ENCODE measurements around the gene CAMTA1.

CAMTA1 gene

DNA sequence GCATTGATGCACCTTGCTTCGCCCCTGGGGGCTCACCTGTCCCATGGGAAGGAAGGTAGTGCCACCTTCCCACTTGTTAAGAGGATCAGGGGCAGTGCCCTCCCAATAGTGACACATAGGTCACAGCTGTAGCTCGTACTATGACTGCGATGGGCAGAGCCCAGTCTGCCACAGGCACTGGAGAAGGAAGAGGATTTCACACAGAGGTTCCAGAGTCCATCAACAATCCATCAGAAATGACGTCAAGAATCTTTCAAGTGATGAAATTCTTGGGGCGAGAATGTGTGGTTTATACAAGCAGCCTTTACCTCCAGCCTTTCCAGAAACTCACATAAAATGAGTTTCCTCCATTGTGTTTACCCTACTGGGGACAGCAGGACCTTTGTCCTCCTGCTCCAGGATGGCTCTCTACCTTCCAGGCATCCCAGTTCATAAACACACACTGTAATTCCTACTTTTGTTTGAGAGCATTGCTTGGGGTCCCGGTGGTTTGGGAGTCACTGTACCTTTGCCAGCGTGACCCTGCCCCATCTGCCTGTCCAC is 725.2 kb downstream of the CAMTA1 start:
- no peak for DNase-seq

DNA sequence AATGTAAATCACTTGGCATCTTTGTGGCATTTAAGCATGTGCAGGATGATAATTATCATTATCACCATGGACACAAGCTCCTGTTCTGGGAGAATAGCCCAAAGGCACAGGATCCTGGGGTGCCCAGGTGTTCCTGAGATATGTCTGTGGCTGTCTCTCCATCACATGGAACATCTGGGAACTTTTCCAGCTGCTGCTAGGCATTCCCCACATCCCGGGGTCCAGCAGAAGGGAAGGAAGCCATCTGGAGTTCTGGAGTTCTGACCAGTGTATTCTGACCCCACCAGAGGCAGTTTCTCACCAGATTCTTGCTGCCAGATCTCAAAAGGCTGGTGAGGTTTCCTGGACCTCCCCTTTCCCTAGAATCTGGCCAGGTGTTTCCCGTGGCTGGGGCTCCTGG is 726.1 kb downstream of the CAMTA1 start:
- no peak for DNase-seq

DNA sequence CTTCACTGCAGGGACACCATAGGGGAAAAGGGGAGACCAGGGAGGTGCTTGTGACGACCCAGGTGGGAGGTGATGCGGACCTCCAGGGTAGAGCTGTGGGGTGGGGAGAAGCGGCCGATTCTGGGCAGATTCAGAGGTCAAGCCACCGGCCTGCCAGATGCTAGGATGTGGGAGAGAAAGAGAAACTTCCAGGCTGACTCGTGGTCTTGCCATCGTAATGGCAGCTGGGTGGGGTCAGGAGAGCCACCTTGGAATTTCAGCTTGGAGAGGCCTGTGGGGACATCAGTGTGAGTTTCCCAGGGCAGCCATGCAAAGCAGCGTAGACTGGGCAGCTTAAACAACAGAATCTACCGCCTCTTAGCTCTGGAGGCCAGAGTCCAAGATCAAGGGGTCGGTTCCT is 727.8 kb downstream of the CAMTA1 start:
- no peak for DNase-seq

DNA sequence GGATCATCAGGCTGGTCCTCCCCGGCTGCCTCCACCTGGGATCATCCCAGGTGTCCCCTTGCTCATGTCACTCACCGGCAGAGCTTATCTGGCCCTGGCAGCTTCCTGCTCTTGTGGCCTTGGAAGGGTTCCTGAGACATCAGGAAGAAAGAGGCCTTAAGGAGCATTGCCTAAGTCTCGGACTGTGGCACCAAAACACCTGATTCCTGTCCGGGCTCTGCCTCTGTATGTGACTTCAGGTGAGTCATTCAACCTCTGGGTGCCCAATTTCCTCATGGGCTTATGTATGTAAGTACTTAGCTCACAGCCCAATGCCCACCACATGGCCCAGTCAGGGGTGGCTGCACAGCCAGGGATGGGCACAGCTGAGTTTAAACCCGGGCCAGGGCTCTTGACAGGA is 729.9 kb downstream of the CAMTA1 start:
- DNase-seq, result no peak

DNA sequence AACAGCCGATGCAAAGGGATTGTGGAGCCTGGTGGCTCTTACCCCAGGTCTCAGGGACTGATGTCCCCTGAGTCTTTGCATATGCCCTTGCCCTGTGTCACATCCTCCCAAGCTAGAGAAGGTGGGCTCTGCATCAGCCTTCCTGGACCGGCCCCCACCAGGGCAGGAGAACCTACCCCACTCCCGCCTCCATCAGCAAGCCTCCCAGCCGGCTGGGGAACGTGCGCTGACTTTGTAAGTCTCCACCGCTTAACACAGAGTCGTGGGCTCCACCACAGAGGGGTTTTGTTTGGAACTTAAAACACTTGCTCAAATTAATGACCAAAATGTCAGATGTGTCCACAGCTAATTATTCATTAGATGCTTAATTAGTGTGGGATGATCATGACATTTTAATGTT is 730.6 kb downstream of the CAMTA1 start:
- no peak for DNase-seq

DNA sequence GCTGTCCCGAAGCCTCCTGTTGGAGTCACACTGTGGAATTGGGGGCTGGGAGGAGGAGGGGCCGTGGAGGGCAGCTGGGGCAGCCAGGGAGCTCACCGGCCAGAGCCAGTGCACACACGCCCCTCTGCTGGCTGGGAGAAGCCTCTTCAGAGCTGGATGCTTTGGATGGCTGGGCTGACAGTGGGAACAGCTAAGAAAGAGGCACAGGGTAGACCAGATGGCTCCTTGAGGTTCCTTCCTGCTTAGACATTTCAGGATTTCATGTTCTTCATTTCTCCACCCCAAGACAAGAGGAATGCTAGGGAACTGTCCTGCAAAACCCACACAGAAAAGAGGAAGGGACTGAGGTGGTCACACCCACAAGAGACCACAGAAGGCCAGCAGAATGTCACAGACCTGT is 731.1 kb downstream of the CAMTA1 start:
- DNase-seq, result no peak

DNA sequence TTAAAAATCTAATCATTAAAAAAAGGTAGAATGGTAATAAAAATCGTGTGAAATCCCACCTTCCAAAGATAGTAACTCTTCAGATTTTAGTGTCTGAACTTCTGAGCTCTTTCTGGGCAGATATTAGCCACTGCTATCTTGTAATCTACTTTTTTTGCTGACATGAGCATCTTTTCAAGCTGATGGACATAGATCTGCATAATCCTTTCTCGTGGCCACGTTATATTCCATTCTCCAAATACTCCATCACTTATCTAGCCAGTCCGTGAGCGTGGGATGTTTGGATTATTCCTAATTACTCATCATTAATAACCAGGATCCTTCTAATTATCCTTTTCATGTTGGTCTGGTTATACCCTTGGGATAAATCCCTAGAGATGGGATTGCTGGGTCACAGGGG is 731.7 kb downstream of the CAMTA1 start:
- DNase-seq, result no peak

DNA sequence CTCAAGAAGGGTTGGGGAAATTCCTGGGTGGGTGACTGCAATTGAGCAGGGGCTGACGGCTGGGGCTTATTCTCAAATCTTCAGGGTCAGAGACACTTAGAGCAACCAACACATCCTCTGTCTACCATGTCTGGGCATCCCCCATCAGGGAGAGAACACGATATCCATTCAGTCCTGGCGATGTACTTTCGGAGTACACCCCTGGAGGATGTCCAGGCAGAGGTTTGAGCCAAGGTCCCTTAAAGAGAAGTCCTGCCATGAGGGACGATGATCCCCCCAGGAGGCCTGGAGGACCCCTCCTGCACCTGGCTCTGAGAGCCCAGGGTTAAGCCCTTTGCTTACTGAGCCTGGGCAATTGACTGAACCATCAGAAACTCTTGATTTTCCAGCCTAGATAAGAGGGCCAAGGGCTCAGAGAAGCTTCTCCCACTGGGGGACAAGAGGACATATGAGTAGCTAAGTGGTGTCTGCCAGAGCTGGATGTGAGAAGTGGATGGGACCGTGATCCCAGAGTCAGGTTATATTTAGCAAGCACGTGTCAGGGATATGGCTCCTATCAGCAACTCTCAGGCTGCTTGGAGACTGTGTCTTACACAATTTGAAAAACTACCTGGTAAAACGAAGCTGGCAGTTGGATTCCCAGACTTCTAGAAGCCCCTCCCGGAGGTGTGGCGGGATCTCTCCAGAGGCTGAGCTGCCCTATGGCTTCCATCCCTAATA is 732.5 kb downstream of the CAMTA1 start:
- no peak for DNase-seq

DNA sequence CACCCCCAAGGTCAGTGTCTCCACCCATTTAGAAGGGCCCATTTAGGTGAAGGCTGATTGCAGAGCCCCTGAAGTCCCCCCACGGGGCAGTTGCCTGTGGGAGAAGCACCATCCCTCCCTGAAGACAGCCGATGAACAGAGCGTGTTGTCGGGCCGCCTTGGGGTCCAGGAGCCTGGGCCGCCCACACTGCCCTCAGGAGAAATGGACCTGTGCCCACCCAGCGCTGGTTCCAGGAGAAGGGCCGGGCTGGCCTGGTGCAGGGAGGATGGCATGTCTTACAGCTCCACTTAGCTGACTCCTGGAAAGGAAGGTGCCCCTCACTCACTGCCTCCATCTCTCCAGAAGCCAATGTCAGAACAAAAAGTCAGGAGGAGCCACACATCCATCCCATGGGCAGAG is 733.2 kb downstream of the CAMTA1 start:
- no peak for DNase-seq

DNA sequence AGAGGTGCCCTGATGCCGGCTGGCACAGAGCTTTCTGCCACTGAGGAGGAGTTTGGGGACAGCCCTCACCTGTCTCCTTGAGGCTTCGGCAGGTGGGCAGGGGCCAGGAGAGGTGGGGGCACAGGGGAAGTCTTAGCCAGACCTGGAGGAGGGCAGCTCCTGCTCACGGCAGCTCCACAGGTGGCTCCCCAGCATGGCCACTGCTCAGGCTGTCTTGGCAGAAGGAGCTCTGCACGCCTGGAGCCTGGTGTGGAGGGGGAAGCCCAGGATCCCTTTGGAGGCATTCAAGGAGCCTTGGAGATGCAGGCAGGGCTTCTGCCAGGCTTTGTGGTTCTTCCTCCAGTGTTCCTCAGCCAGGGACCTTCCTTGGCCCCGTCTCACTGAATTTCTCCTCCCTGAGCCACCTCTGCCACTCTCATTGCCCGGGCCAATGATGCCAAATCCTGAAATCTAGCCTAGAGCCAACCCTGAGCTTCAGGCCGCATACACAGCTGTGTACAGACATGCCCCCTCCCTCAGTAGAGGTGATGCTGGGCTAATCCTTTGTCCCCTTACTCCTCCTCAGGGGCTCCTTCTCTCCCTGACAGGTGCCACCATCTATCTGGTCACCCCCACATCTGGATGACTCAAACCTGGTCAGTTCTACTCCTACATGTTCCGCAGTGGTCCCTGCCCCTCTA is 734.1 kb downstream of the CAMTA1 start:
- DNase-seq, result no peak

DNA sequence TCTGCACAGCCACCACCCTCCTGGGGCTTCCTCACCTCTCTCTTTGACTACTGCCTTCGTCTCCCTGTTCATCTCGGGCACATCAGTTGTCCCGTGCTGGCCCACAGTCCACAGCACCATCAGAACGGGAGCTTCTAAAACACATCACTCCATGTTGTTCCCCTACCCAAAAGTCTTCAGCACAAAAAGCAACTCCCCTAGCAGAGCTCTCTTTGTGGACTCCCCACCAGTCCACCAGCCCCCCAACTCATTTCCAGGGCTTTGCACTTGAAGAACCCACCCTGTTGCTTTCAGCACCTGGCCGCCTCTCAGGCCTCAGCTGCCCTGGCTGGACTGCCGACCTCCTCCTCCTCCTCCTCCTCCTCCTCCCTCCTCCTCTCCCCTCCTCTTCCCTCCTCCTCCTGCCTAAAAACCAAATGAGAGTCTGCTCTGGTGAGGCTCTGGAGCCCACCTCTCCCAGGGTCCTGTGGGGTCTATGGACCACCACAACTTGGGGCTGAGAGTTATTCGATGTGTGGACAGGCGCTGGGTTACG is 734.7 kb downstream of the CAMTA1 start:
- DNase-seq, result no peak

DNA sequence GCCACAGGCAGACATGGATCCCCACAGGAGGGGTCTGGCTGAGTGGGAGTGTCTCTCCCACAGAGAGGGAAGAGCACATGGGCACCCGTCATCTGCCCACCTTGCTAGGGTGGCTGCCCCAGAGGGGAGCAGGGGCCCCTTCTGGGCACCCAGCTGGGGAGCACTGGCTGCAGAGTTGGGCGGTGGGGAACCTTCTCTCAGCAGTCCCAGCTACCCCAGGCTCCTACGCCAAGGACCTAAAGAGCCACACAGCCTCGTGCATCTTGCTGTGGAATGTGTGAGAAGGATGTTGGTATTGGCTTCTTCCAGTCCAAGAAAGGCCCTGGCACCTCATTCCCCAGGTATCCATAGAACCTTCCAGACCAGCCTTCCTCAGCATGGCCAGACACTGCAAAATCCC is 735.2 kb downstream of the CAMTA1 start:
- no peak for DNase-seq

DNA sequence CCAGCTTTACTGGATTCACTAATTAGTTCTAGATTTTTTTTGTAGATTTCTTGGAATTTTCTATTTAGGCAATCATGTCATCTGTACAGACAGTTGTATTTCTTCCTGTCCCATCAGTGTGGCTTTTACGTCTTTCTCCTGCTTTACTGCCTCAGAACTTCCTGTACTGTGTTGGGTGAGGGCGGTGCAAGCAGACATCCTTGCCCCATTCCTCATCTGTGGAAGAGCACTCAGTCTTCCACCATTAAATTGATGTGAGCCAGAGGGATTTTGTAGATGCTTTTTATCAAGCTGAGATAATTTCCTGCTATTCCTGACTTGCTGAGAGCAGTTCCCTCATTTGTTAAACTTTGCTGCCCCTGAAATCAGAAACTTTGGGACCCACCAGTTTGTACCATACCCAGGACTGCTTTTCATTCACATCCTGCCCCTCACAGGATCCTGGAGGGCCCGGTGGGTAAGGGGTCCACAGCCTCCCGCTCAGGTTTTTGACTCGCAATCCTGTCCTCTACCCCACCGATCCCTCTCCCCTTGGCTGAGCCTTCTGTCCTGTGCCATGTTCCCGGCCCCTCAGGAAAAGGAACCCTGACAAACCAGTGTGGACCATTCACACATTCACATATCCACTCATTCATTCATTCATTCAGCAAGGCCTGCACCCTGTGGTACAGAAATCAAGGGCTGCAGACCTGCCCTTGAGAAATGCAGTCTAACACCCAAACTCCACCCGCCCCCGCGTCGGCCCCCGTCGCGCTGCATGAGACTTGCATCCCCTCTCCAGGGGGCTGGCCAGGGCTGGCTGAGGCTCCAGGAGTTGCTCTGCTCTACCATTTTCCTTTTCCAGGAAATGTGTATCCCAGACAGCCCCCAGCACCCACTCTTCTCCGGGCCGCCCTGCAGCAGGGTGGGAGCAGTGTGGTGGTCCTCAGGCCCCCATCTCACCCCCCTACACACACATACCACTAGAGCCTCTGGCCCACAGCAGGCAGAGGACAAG is 739.4 kb downstream of the CAMTA1 start:
- no peak for DNase-seq

DNA sequence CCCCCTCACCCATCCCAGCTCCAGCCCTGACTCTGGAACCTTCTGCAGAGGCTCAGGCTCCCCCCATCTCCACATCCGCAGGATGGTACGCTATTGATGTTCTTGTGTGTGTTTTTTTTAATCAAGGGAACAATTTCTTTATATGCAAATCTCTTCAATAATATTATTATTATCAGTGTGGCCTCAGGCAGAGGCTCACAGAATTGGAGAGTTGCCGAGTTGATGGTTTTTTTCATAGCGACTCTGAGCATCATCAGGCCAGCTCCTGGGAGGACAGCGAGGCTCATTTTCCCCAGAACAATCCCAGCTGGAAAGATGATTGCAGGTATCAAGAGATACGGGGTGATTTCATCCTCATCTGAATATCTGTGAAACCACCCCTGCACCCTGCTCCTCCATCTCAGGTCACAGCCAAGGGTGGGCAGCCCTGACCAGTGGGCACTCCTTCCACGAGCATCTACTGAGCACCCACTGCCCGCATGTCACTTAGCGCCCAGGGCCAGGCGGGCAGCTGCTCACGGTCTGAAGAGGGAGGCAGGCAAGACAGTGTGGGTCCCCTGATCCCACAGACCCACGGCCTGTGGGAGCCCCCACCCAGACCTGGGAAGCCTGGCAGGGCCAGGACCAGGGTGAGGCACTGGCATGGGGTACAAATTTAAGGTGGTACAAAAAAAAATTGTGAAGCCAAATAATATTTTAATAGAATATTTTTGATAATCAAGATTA is 740.2 kb downstream of the CAMTA1 start:
- no peak for DNase-seq

DNA sequence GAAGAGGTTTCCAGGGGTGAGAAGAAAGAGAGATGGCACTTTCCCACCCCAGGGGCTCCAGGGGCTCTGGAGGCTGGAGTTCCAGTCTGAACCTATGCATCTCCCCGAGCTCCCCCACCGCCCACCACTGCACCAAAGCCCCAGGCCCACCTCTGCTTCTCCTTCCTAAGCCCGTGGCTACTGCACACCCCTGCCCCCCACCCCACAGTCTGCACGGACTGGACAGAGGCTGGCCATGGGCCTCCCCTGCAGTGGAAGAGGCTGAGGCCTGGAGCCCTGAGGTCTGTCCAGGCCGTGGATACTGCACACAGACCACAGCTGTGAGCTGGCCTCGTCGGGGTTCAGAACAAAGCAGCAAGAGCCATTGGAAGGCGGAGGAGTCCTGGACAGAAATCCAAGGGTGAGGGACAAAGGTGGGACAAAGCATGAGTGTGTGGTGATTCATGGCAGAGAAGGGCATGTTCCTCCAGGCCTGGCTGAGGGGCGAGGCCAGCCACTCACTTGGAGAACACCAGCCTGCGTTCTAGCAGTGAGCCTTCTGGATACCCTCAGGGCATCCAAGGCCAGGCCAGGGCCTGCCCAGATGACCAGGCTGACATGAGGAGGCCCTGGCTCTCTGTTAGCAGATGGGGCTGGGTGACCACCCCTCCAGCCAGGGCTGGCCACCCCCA is 741.1 kb downstream of the CAMTA1 start:
- DNase-seq, result no peak

DNA sequence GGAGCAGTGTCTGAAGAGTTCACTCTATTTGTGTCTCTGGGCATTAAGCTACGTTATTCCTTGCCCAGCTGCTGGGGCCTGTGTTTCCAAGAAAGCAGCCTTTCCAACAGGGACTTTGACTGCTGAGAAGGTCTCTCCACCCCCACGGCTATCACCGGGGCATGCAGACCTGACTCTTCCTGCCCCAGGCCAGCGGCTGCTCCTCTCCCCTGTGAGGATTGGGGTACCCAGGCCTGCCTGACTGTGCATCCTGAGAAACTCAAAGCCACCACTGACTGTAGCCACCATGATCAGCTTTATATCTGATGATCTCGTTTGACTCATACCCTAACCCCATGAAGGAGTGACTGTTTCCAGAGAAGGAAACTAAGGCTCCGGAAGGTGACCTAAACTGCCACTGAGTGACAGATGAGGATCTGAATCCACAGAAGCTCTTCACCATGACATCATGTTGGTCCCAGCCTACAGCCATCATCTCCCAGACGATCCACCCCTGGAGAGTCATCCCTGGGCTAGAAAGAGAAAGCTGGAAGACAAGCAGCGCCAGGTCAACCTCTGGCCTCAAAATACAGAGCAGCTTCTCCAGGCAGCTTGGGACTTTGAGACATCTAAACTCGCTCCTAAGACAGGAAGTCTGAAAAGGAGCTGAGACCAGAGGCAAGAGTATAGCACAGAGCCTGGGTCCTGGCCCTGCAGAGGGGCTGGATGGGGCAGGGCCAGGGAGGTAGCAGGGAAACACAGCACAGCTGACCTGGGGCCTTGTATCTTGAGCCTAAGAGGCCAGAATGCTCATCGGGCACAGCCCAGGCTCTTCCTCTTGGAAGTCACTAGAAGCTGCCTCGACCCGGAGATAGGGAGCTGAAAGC is 741.8 kb downstream of the CAMTA1 start:
- DNase-seq, result no peak

DNA sequence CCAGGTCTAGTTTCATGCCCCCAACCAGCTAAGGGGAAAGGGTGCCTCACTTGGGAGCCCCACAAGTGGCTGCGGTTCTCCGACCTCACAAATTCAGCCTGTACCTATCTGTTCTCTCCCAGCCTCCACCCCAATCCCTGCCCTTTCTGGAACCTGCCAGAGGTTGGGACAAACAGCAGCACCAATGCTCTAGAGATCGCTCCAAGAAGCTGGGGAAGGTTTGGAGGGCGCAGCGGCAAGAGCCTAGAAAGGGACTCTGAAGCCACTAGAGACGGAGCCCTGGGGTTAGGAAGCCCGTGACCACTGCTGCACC is 742.4 kb downstream of the CAMTA1 start:
- DNase-seq, result no peak

DNA sequence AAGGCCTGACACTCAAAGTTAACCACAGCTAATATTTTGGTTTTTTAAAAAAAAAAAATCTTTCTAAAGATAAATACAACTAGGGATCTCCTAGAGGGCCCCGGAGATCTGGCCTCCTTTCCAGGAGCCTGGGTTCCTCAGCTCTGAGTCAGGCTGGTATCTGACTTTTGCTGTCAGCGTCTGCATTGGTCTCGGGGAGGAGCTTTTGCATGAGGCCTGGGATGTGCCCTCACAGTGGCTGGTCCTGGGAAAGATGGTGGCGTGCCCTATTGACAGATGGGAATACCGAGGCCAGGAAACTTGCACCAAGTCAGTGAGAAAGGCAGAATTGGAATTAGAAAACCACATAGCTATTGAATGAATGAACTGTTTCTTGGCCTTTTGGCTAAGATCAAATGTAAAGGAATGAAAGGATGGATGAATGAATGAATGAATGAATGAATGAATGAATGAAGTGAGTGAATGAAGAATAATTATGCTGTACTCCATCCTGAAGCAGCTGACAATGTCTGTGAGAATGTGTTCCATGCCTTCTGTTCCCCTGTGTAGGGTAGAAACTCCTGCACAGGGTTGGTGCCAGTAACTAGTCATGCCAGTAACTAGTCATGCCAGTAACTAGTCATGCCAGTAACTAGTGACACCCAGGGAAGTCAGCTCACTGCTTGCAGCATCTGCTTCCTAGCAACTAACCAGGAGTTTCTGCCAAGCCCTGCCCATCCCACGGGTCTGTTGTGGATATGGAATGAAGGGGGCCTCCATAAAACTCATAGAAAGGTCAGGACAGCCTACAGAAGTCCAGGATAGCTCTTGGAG is 743.3 kb downstream of the CAMTA1 start:
- no peak for DNase-seq

DNA sequence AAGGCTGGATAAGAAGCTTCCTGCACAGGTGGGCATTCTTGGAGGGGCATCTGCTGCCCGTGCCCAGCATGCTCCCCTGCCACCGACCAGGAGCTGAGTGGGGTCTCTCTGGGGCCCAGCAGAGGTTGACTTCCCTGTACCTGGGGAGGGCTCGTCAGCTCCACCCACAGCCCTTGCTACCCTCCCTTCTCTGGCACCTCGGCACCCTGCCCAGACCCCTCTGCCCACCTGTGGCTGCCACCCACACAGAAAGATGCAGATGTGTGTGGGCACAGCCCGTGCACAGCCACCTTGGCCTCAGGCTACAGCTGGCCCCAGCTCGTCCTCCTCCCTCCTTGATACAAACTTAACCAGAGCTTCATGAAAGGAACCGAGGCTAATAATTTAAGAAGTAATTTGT is 744.7 kb downstream of the CAMTA1 start:
- no peak for DNase-seq

Data from T-helper 9 cell (primary cell).